Measurements from ENCODE around the gene PUM1. TPM values are rescaled to one million over a fixed set of nuclear protein-coding genes. Genes with fewer than 3 reads are reported as not detected.

The PUM1 gene
- total and polyA plus RNA-seq, 9 donors, result 36.3 to 125 (median 112) TPM

DNA sequence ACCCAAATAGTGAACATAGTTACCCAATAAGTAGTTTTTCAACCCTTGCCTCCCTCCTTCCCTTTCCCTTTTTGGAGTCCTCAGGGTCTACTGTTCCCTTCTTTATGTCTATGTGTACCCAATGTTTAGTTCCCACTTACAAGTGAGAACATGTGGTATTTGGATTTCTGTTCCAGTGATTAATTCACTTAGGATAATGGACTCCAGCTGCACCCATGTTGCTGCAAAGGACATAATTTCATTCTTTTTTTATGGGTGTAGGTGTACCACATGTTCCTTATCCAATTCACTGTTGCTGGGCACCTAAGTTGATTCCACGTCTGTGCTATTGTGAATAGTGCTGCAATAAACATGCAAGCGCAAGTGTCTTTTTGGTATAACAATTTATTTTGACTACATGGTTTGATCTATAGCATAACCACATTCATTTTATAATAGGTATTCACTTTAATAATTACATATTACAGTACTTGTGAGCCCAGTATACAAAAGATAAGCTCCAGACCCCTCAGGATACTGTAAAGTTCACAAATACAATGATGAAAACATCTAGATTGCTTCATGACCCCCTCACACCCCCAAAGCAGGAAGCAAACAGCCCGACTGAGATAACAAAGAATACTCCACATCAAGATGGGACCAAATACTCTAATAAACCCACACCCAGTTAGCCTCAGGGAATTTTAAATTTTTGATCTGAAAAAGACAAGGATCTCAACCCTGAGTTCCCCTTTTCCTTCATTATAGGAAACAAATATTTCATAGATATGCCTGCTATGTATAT, 45.3 kb downstream of the PUM1 start:
- intact Hi-C loops (cut with DNase I), result no loop called here
- no peak overlapping the region for H3K4me3 ChIP-seq
- 56 to 61% (median 57%) methylated on average over 3 of the region's 3 CpGs for WGBS, 3 donors
- TF ChIP-seq, protein P1, sequence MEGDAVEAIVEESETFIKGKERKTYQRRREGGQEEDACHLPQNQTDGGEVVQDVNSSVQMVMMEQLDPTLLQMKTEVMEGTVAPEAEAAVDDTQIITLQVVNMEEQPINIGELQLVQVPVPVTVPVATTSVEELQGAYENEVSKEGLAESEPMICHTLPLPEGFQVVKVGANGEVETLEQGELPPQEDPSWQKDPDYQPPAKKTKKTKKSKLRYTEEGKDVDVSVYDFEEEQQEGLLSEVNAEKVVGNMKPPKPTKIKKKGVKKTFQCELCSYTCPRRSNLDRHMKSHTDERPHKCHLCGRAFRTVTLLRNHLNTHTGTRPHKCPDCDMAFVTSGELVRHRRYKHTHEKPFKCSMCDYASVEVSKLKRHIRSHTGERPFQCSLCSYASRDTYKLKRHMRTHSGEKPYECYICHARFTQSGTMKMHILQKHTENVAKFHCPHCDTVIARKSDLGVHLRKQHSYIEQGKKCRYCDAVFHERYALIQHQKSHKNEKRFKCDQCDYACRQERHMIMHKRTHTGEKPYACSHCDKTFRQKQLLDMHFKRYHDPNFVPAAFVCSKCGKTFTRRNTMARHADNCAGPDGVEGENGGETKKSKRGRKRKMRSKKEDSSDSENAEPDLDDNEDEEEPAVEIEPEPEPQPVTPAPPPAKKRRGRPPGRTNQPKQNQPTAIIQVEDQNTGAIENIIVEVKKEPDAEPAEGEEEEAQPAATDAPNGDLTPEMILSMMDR (IDR thresholded peaks at IDR 0.05), result no peak
- TF ChIP-seq POLR2A (IDR thresholded peaks at IDR 0.05), result no peak
- H3K4me1 ChIP-seq (ENCODE audit: insufficient read depth), result peaks cover 7% of the 10 kb centered on the region
- no peak for DNase-seq
- no peak overlapping the region for H3K27ac ChIP-seq
- no peaks in the 10 kb centered on the region for H3K27me3 ChIP-seq
- no peaks in the 10 kb centered on the region for H3K9me3 ChIP-seq
- no peaks in the 10 kb centered on the region for H3K36me3 ChIP-seq

DNA sequence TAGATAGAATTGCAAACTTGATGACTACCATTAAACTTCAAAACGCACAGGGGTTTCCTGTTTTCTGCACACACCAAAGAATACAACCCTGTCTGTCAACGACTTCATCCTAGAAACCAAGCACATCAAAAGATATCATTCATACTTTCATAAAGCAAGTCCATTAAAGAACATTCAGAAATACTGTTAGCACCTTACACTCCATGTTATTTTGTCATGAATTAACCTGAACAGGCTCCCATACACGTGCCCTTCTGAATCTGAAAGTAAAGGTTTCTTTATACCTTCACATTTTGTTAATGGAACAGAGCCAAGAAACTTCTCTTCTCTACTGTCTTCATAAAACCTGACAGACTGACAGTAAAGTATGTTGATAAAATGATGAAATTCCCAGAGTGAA, 46.1 kb downstream of the PUM1 start:
- Histone ChIP-seq H3K4me3 (no peak overlapping the region), H3K9me3 (no peaks in the 10 kb centered on the region), H3K27me3 (no peaks in the 10 kb centered on the region), H3K4me1 (ENCODE audit: insufficient read depth) (peaks cover 6% of the 10 kb centered on the region), H3K36me3 (no peaks in the 10 kb centered on the region), H3K27ac (no peak overlapping the region)
- WGBS, 3 donors, result 67 to 76% (median 75%) methylated on average over 3 of the region's 3 CpGs
- no peak for TF ChIP-seq POLR2A (IDR thresholded peaks at IDR 0.05)
- no peak for TF ChIP-seq EP300 (IDR thresholded peaks at IDR 0.05)
- TF ChIP-seq, protein P1 (IDR thresholded peaks at IDR 0.05), result no peak
- no peak for DNase-seq
- intact Hi-C loops (cut with DNase I), result no loop called here

DNA sequence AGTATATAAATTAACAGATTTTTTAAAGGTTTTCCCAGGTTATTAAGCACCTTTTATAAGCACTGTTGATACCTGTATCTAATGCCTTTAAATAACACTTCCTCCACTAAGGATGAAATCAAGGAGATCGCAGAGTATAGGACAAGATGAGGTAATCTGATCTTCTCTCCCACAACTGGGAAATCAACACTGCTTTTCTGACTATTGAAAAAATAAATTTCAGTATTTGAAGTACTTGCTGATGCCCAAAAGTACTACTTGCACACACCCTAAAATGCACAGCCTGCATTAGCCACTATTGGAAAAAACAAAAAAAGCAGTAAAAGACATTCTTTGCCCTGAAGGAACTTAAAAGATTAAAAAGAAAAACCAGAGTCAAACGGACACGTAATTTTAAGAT, 48.6 kb downstream of the PUM1 start:
- Histone ChIP-seq H3K4me1 (ENCODE audit: insufficient read depth) (peaks cover 4% of the 10 kb centered on the region), H3K9me3 (no peaks in the 10 kb centered on the region), H3K36me3 (no peaks in the 10 kb centered on the region), H3K27me3 (no peaks in the 10 kb centered on the region), H3K4me3 (no peak overlapping the region), H3K27ac (no peak overlapping the region)
- DNase-seq, result no peak
- 28 to 32% (median 31%) methylated on average over 3 of the region's 3 CpGs for WGBS, 3 donors
- intact Hi-C loops (cut with DNase I), result no loop called here
- no peak for TF ChIP-seq POLR2A (IDR thresholded peaks at IDR 0.05)
- TF ChIP-seq, protein P1 (IDR thresholded peaks at IDR 0.05), result no peak
- no peak for TF ChIP-seq EP300 (IDR thresholded peaks at IDR 0.05)

DNA sequence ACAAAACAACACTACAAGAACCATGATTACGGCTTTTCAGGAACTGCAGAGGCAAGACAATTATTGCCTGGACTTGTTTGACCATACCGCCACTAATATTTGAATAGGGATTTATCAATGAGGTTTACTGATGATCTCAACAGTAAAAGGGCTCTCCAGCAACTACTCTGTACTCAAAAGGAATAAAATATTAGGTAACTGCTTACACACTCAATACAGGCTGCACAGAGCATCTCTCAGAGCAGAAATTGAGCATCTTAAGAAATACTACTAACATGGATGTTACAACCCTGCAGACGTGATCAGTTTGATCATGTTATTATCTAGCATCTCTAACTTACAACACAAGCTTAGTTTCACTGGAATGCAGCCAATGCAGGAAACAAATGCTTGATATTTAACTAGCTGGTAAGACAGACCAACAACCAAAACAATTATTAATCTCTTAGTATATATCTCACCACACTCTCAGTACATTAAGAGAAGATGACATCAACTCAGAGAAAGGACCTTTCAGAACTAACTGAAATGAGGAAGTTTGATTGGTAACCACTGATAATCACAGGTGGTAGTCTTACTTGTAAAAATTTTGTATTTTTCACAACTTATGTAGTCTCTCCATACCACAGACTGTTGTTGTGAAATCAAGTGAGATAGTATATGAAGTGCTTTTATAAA, 52.2 kb downstream of the PUM1 start:
- H3K4me1 ChIP-seq (ENCODE audit: insufficient read depth), result peaks cover 9% of the 10 kb centered on the region
- no peaks in the 10 kb centered on the region for H3K27me3 ChIP-seq
- H3K9me3 ChIP-seq, result no peaks in the 10 kb centered on the region
- TF ChIP-seq, protein P1 (IDR thresholded peaks at IDR 0.05), result no peak
- TF ChIP-seq POLR2A (IDR thresholded peaks at IDR 0.05) (no peak), EP300 (IDR thresholded peaks at IDR 0.05) (no peak)
- no peak for DNase-seq
- intact Hi-C loops (cut with DNase I), result no loop called here
- no peak overlapping the region for H3K4me3 ChIP-seq
- no peak overlapping the region for H3K27ac ChIP-seq
- H3K36me3 ChIP-seq, result no peaks in the 10 kb centered on the region
- WGBS, 3 donors, result 77 to 79% (median 78%) methylated on average over 3 of the region's 3 CpGs
